HFF-Myc (cell line): ENCODE measurements around the gene INSRR.

Experiments
- DNase-seq: peaks from one replicate; pipeline ENCODE4 v3.0.0-alpha.2; 2011; ENCODE audit warnings: low read depth; ENCODE audit errors: extremely low read depth
- H3K4me3 ChIP-seq: replicated peaks from 2 replicates; pipeline ENCODE4 v1.5.1; 2011; ENCODE audit warnings: low read depth, mild to moderate bottlenecking, control low read depth, low read length
- TF ChIP-seq, protein P1 (sequence below): IDR thresholded peaks from 2 replicates; pipeline ENCODE4 v1.5.1; 2012; ENCODE audit warnings: mild to moderate bottlenecking, low read depth, low read length, control low read depth; ENCODE audit errors: missing control alignments

The INSRR gene

DNA sequence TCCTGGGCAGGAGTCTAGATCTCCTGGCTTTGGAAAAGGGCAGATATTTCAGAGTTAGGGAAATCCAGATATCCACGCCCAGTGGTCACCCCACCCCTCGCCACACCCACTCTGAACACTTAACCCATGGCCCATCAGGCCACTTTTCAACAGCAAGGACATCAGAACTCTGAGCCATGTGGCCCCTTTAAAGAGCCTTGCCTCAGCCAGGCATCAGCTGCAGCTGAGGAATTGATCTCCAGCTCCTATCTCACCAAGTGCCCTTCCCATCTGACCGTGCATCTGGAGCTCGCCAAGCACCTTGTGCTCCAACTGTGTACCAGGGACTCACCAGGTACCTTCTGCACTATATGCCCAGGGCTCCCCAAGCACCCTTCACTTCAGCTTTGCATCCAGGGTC, 22.0 kb downstream of the INSRR start:
- no peak for DNase-seq
- TF ChIP-seq, protein P1, sequence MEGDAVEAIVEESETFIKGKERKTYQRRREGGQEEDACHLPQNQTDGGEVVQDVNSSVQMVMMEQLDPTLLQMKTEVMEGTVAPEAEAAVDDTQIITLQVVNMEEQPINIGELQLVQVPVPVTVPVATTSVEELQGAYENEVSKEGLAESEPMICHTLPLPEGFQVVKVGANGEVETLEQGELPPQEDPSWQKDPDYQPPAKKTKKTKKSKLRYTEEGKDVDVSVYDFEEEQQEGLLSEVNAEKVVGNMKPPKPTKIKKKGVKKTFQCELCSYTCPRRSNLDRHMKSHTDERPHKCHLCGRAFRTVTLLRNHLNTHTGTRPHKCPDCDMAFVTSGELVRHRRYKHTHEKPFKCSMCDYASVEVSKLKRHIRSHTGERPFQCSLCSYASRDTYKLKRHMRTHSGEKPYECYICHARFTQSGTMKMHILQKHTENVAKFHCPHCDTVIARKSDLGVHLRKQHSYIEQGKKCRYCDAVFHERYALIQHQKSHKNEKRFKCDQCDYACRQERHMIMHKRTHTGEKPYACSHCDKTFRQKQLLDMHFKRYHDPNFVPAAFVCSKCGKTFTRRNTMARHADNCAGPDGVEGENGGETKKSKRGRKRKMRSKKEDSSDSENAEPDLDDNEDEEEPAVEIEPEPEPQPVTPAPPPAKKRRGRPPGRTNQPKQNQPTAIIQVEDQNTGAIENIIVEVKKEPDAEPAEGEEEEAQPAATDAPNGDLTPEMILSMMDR: no peak
- H3K4me3 ChIP-seq: no peak overlapping the region

DNA sequence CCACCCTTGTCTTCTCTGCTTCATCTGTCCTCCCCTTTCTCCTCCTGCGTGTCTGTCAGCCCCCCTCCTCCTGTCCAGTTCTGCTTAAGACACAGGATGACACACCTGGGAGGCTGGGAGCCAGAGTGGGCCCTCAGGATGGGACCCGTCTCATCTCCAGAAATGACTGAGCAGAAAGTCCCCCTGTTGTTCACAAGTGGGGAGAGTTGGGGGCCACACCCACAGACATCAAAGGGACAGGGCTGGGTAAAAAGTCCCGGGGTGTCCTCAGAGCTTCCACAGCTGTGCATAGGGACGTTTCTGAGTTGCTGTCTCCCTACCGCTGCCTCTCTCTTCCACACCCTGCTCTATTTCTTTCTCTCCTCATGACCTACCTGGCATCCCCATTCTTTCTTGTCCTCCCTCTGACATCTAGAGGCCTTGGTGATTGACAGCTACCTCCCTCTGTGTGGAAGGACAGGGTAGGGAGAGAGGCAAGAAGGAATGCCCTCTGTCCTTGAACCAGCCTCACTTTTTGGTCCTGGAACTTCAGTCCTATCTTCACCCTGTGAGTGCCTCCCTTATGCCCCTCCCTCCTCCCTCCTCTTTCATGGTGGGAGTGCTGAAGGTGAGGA, 22.8 kb downstream of the INSRR start:
- no peak overlapping the region for H3K4me3 ChIP-seq
- TF ChIP-seq, protein P1: no peak
- DNase-seq: no peak

DNA sequence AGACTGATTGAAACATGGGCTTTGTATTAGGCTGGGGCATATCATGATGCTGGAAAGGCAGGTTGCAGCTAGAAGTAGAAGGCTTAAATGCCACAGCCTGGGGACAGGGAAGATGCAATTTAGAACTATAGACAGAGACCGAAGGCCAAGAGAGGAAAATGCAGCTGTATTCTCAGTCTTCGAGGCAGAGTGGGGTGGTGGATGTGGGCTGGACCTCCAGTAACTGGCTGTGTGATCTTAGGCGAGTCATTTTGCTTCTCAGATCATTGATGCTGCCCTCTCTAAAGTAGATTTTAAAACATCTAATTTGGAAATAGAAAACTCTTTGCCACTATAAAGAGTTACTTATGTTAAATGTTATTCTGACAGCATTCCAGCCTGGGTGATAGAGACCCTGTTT, 24.6 kb downstream of the INSRR start:
- TF ChIP-seq, protein P1: no peak
- H3K4me3 ChIP-seq: no peak overlapping the region
- no peak for DNase-seq

DNA sequence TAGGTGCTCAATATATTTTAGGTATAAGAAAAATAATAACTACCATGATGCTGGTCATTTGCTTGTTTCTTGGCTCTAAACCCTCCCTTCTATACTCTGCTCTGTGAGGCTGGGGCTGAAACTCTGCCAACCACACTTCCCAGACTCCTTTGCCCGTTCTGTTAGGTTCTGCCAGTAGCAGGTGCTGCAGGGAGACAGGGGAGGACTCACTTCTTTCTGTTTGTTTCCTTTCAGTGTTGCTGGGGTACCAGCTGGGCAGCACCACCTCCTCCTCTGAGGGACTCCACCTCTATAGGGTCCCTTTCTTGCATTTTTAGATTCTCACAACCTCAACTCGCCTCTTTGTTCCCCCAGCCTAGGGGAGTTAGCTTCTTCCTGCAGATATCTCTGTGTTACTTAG, 25.3 kb downstream of the INSRR start:
- DNase-seq: no peak
- TF ChIP-seq, protein P1: no peak
- no peak overlapping the region for H3K4me3 ChIP-seq

DNA sequence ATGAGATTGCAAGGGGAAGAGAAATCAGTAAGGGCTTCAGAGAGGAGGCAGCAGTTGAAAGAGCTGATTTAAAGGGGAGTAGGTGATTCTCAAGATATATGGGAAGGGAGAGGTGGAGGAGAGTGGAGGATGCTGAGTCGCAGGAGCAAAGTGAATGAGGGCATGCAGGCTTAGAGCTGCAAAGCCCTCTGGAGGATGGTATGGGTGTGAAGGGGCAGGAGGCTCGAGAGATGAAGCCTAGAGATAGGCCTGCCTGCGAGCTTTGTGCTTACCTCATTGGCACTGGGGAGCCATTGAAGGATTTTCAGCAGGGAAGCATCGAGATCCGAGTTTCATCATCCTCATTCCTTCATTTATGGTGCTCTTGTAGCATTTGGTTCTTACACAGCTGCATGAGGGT, 26.5 kb downstream of the INSRR start:
- no peak for DNase-seq
- no peak overlapping the region for H3K4me3 ChIP-seq
- TF ChIP-seq, protein P1: no peak

DNA sequence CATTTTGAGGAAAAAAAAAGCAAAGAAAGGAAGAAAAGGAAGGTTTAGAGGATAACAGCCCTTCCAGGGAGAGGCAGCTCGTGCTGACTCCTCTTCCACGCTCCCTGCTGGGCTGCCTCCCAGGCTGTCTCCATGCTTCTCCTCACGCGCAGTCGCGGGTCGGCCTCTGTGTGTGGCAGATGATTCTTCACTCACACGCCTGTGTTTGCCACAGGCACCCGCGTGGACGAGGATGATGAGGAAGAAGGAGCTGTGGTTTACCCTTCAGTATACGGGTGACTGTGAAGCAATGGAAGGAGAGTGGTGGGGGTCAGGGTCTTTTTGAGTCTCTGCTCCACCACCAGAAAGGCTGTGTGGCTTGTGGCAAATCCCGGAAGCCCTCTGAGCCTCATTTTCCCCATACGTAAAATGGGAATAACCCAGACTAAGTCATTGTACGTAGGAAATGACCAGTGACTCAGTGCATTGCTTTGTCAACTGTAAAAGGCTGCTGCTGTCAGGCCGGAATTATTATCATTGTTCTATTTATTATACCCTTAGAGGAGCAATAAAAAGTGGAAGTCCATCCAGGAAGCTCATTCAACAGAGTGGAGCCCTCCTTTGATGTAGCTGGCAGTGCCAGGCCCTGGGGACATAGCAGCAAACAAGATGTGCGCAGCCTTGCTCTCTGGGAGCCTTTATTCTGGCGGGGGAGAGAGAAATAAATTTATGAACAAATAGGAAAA, 30.4 kb downstream of the INSRR start:
- TF ChIP-seq, protein P1: no peak
- DNase-seq: no peak
- H3K4me3 ChIP-seq: no peak overlapping the region
